ENCODE results near the gene UQCR10. TPM values are rescaled to one million over a fixed set of nuclear protein-coding genes. Genes with fewer than 3 reads are reported as not detected.
A peak's percentile ranks its signal among the peaks of the same experiment; 100 is the strongest.

The UQCR10 gene
- total RNA-seq, 1 donor from 2014 or later: 84.6 TPM

DNA sequence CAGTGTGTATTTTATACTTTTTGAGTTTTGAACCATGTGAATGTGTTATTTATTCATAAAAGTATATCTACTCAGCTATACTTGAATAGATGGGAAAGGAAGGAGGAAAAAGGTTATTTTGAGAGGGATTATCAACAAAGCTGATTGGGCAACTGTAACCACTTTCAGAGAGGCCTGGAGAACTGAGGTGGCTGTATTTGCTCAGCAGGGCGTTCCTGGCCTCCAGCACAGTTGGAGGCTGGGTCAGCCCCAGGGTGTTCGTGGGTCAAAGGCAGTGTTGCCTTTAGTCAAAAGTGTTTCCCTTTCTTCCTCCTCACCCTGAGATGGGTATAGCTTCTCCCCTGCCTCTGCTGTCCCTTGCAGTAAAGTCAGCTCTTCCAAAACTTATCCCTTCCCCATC is 44.2 kb downstream of the UQCR10 start:
- H3K9me3 Mint-ChIP-seq (ENCODE audit: unreplicated experiment): no peaks in the 10 kb centered on the region

DNA sequence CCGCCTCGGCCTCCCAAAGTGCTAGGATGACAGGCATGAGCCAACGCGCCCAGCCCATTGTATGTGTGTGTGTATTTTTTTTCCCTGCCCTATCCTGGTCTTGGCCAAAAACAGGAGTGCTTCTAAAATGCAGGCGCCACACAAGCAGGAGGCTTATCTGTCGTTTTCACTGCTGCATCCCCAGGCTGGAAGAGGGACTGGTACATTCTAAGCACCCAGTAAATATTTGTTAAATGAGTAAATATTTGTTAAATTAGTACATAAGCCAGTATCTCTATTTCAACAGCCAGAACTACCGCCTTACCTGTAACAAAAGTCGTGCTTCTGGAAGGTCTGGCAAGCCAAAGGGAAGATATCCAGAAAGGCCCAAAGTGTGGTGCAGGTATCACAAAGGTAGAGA is 46.0 kb downstream of the UQCR10 start:
- Mint-ChIP-seq H3K27ac (ENCODE audit: unreplicated experiment) (no peak overlapping the region), H3K36me3 (ENCODE audit: low read depth, unreplicated experiment) (peaks cover 49% of the 10 kb centered on the region), H3K4me3 (ENCODE audit: unreplicated experiment) (no peak overlapping the region), H3K4me1 (ENCODE audit: unreplicated experiment) (no peaks in the 10 kb centered on the region), H3K27me3 (ENCODE audit: unreplicated experiment) (no peaks in the 10 kb centered on the region), H3K9me3 (ENCODE audit: unreplicated experiment) (no peaks in the 10 kb centered on the region)
- no peak for TF ChIP-seq CTCF (IDR thresholded peaks at IDR 0.05; ENCODE audit: unreplicated experiment)
- no peak for DNase-seq (ENCODE audit: low spot score)

More for the DNA sequence above, 44.2 kb downstream of the UQCR10 start:
- no peaks in the 10 kb centered on the region for H3K27me3 Mint-ChIP-seq (ENCODE audit: unreplicated experiment)
- no peaks in the 10 kb centered on the region for H3K4me1 Mint-ChIP-seq (ENCODE audit: unreplicated experiment)
- TF ChIP-seq CTCF (IDR thresholded peaks at IDR 0.05; ENCODE audit: unreplicated experiment): no peak
- no peak overlapping the region for H3K27ac Mint-ChIP-seq (ENCODE audit: unreplicated experiment)
- peaks cover 47% of the 10 kb centered on the region for H3K36me3 Mint-ChIP-seq (ENCODE audit: low read depth, unreplicated experiment)
- peak overlapping the region; percentile 31 for H3K4me3 Mint-ChIP-seq (ENCODE audit: unreplicated experiment)
- DNase-seq (ENCODE audit: low spot score): no peak

DNA sequence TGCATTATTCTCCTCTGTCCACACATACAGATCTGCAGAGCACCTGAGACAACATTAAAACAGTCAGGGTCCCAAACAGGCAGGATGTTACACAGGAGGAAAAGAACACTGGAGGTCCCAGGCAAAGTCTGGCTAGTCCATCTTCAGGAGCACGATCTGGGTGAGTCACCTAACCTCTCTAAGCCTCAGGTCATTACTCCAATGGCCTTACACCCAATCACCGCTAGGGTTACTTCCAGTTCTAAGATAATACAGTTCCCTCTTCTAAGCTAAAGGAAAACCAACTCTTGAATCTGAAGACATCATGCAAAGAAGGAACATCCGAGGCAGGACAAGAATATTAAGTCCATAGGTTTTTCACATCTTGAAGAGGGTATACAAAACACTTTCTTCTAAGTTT is 46.4 kb downstream of the UQCR10 start:
- Mint-ChIP-seq H3K27me3 (ENCODE audit: unreplicated experiment) (peaks cover 1% of the 10 kb centered on the region), H3K4me1 (ENCODE audit: unreplicated experiment) (no peaks in the 10 kb centered on the region), H3K27ac (ENCODE audit: unreplicated experiment) (no peak overlapping the region), H3K9me3 (ENCODE audit: unreplicated experiment) (no peaks in the 10 kb centered on the region), H3K4me3 (ENCODE audit: unreplicated experiment) (no peak overlapping the region), H3K36me3 (ENCODE audit: low read depth, unreplicated experiment) (peaks cover 53% of the 10 kb centered on the region)
- TF ChIP-seq CTCF (IDR thresholded peaks at IDR 0.05; ENCODE audit: unreplicated experiment): no peak
- no peak for DNase-seq (ENCODE audit: low spot score)

GRCh38 chr22:29814003-29814402 is 46.8 kb downstream of the UQCR10 start:
- H3K27ac Mint-ChIP-seq (ENCODE audit: unreplicated experiment): no peak overlapping the region
- DNase-seq (ENCODE audit: low spot score): no peak
- peaks cover 2% of the 10 kb centered on the region for H3K27me3 Mint-ChIP-seq (ENCODE audit: unreplicated experiment)
- TF ChIP-seq CTCF (IDR thresholded peaks at IDR 0.05; ENCODE audit: unreplicated experiment): no peak
- H3K36me3 Mint-ChIP-seq (ENCODE audit: low read depth, unreplicated experiment): peaks cover 57% of the 10 kb centered on the region
- H3K4me3 Mint-ChIP-seq (ENCODE audit: unreplicated experiment): no peak overlapping the region
- no peaks in the 10 kb centered on the region for H3K4me1 Mint-ChIP-seq (ENCODE audit: unreplicated experiment)
- no peaks in the 10 kb centered on the region for H3K9me3 Mint-ChIP-seq (ENCODE audit: unreplicated experiment)

GRCh38 chr22:29815580-29815979 is 48.4 kb downstream of the UQCR10 start:
- peak overlapping the region; percentile 43 for H3K4me3 Mint-ChIP-seq (ENCODE audit: unreplicated experiment)
- H3K36me3 Mint-ChIP-seq (ENCODE audit: low read depth, unreplicated experiment): peaks cover 60% of the 10 kb centered on the region
- no peak for DNase-seq (ENCODE audit: low spot score)
- peaks cover 2% of the 10 kb centered on the region for H3K27me3 Mint-ChIP-seq (ENCODE audit: unreplicated experiment)
- peak overlapping the region; percentile 36 for H3K27ac Mint-ChIP-seq (ENCODE audit: unreplicated experiment)
- H3K4me1 Mint-ChIP-seq (ENCODE audit: unreplicated experiment): no peaks in the 10 kb centered on the region
- no peak for TF ChIP-seq CTCF (IDR thresholded peaks at IDR 0.05; ENCODE audit: unreplicated experiment)
- no peaks in the 10 kb centered on the region for H3K9me3 Mint-ChIP-seq (ENCODE audit: unreplicated experiment)
